MM.1S (cell line): ENCODE data around the gene SH2D2A.

ENCODE experiments used
- DNase-seq: peaks from one replicate; pipeline ENCODE4 v3.0.0-alpha.2; 2015
- H2AFZ ChIP-seq: fragments of 300-600 bp; sonication (generic); 2 replicates; pipeline ENCODE4 v1.6.0; 2016; ENCODE audit warnings: antibody characterized with exemption, low read length
- H3F3A ChIP-seq: fragments of 300-600 bp; sonication (generic); 2 replicates; pipeline ENCODE4 v1.6.1; 2016; ENCODE audit warnings: mild to moderate bottlenecking, antibody characterized with exemption, low read length, moderate library complexity, mixed read lengths; ENCODE audit not compliant: insufficient read depth
- H3K27ac ChIP-seq: fragments of 300-600 bp; sonication (generic); 2 replicates; pipeline ENCODE4 v1.5.1; 2016; ENCODE audit warnings: mild to moderate bottlenecking, low read length
- H3K27me3 ChIP-seq: fragments of 300-600 bp; sonication (generic); replicated peaks from 2 replicates; pipeline ENCODE4 v1.6.0; 2016; ENCODE audit warnings: low read length; ENCODE audit not compliant: insufficient read depth
- H3K36me3 ChIP-seq: fragments of 300-600 bp; sonication (generic); replicated peaks from 2 replicates; pipeline ENCODE4 v1.6.1; 2016; ENCODE audit warnings: mild to moderate bottlenecking, low read length, mixed read lengths; ENCODE audit not compliant: insufficient read depth
- H3K4me1 ChIP-seq: fragments of 300-600 bp; sonication (generic); 2 replicates; pipeline ENCODE4 v1.6.1; 2016; ENCODE audit warnings: low read length, mixed read lengths
- H3K4me2 ChIP-seq: fragments of 300-600 bp; sonication (generic); 2 replicates; pipeline ENCODE4 v1.6.0; 2016; ENCODE audit warnings: low read depth, low read length
- H3K4me3 ChIP-seq: fragments of 300-600 bp; sonication (generic); 2 replicates; pipeline ENCODE4 v1.5.1; 2016; ENCODE audit warnings: low read length, mixed read lengths
- H3K79me2 ChIP-seq: fragments of 300-600 bp; sonication (generic); 2 replicates; pipeline ENCODE4 v1.6.1; 2016; ENCODE audit warnings: mixed run types, low read length, mixed read lengths
- H3K9ac ChIP-seq: fragments of 300-600 bp; sonication (generic); 2 replicates; pipeline ENCODE4 v1.6.1; 2016; ENCODE audit warnings: low read length, mixed read lengths
- H3K9me2 ChIP-seq: fragments of 300-600 bp; sonication (generic); replicated peaks from 2 replicates; pipeline ENCODE4 v1.6.1; 2016; ENCODE audit warnings: mild to moderate bottlenecking, low read length, mixed read lengths; ENCODE audit not compliant: insufficient read depth
- H3K9me3 ChIP-seq: fragments of 300-600 bp; sonication (generic); replicated peaks from 2 replicates; pipeline ENCODE4 v1.6.1; 2016; ENCODE audit warnings: mild to moderate bottlenecking, low read length, mixed read lengths; ENCODE audit not compliant: insufficient read depth
- H4K20me1 ChIP-seq: fragments of 300-600 bp; sonication (generic); 2 replicates; pipeline ENCODE4 v1.6.1; 2016; ENCODE audit warnings: mild to moderate bottlenecking, low read length, moderate library complexity, mixed read lengths; ENCODE audit not compliant: insufficient read depth
- CTCF ChIP-seq: fragments of 300-600 bp; sonication (generic); IDR thresholded peaks from 2 replicates; pipeline ENCODE4 v1.5.1; 2016; ENCODE audit warnings: antibody characterized with exemption, low read length, mixed read lengths
- EZH2 ChIP-seq: fragments of 300-600 bp; sonication (generic); optimal IDR thresholded peaks from 2 replicates; pipeline ENCODE3; 2017; ENCODE audit warnings: low read depth, mild to moderate bottlenecking, antibody characterized with exemption, low read length, mixed read lengths
- EZH2phosphoT487 ChIP-seq: fragments of 300-600 bp; sonication (generic); IDR thresholded peaks from 2 replicates; pipeline ENCODE4 v1.6.1; 2018; ENCODE audit warnings: antibody characterized with exemption, low read length

The SH2D2A gene

GRCh38 chr1:156796340-156797097, 20.1 kb downstream of the SH2D2A start:
- TF ChIP-seq EZH2phosphoT487 (no peak), EZH2 (no peak)
- Histone ChIP-seq H3K36me3 (peaks cover 17% of the 10 kb centered on the region), H3K27ac (no peak overlapping the region), H3K9me2 (no peaks in the 10 kb centered on the region), H3K4me3 (no peak overlapping the region), H3K9me3 (no peaks in the 10 kb centered on the region), H3K79me2 (0 out of 2 replicates have a peak, but pooled peaks cover 7% of the 10 kb centered on the region), H3K27me3 (no peaks in the 10 kb centered on the region), H3K4me2 (no peak overlapping the region), H3K4me1 (peaks cover 16% of the 10 kb centered on the region; the same call in 1 of the 2 replicates), H3F3A (peaks cover 19% of the 10 kb centered on the region), H3K9ac (no peak overlapping the region), H4K20me1 (0 out of 2 replicates have a peak, but pooled peaks cover 8% of the 10 kb centered on the region), H2AFZ (no peak overlapping the region)
- DNase-seq, result no peak

- Histone ChIP-seq H3K9me2 (no peaks in the 10 kb centered on the region), H3K79me2 (0 out of 2 replicates have a peak, but pooled peaks cover 7% of the 10 kb centered on the region), H3K27me3 (no peaks in the 10 kb centered on the region), H3K4me1 (peaks cover 16% of the 10 kb centered on the region; the same call in 1 of the 2 replicates), H3F3A (peaks cover 19% of the 10 kb centered on the region), H3K4me3 (no peak overlapping the region), H3K9me3 (no peaks in the 10 kb centered on the region), H3K36me3 (peaks cover 17% of the 10 kb centered on the region), H3K4me2 (no peak overlapping the region), H3K27ac (no peak overlapping the region), H3K9ac (no peak overlapping the region), H2AFZ (no peak overlapping the region), H4K20me1 (0 out of 2 replicates have a peak, but pooled peaks cover 8% of the 10 kb centered on the region)
- TF ChIP-seq CTCF, result no peak
- no peak for TF ChIP-seq EZH2
- no peak for TF ChIP-seq EZH2phosphoT487
- no peak for DNase-seq
These were observed 20.9 kb downstream of the SH2D2A start for GRCh38 chr1:156795787-156796186.

GRCh38 chr1:156795374-156795733, 21.3 kb downstream of the SH2D2A start:
- Histone ChIP-seq H3K9me3 (no peaks in the 10 kb centered on the region), H3K4me1 (peaks cover 16% of the 10 kb centered on the region; the same call in 1 of the 2 replicates), H3K4me3 (no peak overlapping the region), H3K9me2 (no peaks in the 10 kb centered on the region), H3K4me2 (no peak overlapping the region), H3K79me2 (0 out of 2 replicates have a peak, but pooled peaks cover 7% of the 10 kb centered on the region), H3K9ac (no peak overlapping the region), H3F3A (peaks cover 19% of the 10 kb centered on the region), H2AFZ (no peak overlapping the region), H3K27me3 (no peaks in the 10 kb centered on the region), H4K20me1 (0 out of 2 replicates have a peak, but pooled peaks cover 8% of the 10 kb centered on the region), H3K36me3 (peaks cover 17% of the 10 kb centered on the region), H3K27ac (no peak overlapping the region)
- TF ChIP-seq CTCF, result no peak
- TF ChIP-seq EZH2phosphoT487, result no peak
- no peak for TF ChIP-seq EZH2
- no peak for DNase-seq
